Right atrium auricular region (tissue), 2 donors: ENCODE results near the gene TAMALIN. TPM values are rescaled to one million over a fixed set of nuclear protein-coding genes. Genes with fewer than 3 reads are reported as not detected.
"Not testable (repeated sequence)": the region's sequence is repeated elsewhere in the genome, so short reads cannot be mapped to it uniquely, and the experiment has no call there.

Experiments used
- DNase-seq: peaks from one replicate; pipeline ENCODE4 v3.0.0-alpha.2; 2019; ENCODE audit warnings: low spot score
- H3K27ac ChIP-seq, 2 donors: fragments of 200-600 bp; sonication (generic); 1 replicate in 1 of 2; 2 replicates in 1 of 2; pipeline ENCODE4 v1.5.1; 2016 to 2019
- H3K27me3 ChIP-seq, 2 donors: fragments of 200-600 bp; sonication (generic); one replicate each; pipeline versions ENCODE4 v1.5.1 to v1.6.0; 2017 to 2019
- H3K36me3 ChIP-seq: fragments of 200-600 bp; sonication (generic); one replicate; pipeline ENCODE4 v1.5.1; 2016
- H3K4me1 ChIP-seq, 2 donors: fragments of 200-600 bp; sonication (generic); one replicate each; pipeline versions ENCODE4 v1.5.1 to v1.6.0; 2017 to 2019
- H3K4me3 ChIP-seq, 2 donors: fragments of 200-600 bp; sonication (generic); 1 replicate in 1 of 2; 2 replicates in 1 of 2; pipeline ENCODE4 v1.5.1; 2017 to 2019; ENCODE audit warnings: mild to moderate bottlenecking in 1 of 2, moderate library complexity in 1 of 2
- H3K9me3 ChIP-seq, 2 donors: fragments of 200-600 bp; sonication (generic); one replicate each; pipeline ENCODE4 v1.5.1; 2019
- CTCF ChIP-seq, 2 donors: fragments of 200-600 bp; sonication (generic); IDR thresholded peaks; one replicate each; pipeline ENCODE4 v1.5.1; 2019; ENCODE audit warnings: antibody characterized with exemption in 2 of 2
- total RNA-seq, 2 donors: library from RNA; depleted of rRNA; stranded (reverse); fragments of >200 nt; gene quantifications; one replicate each; pipeline ENCODE4 v1.1.0, GENCODE V29; 2016

The TAMALIN gene
- total RNA-seq, 2 donors from 2014 or later: 17.6 to 23.2 TPM

GRCh38 chr12:51975196-51975595 lies 31.6 kb upstream of the TAMALIN start:
- Histone ChIP-seq H3K27me3 (no peaks in the 10 kb centered on the region), H3K27ac (no peak overlapping the region), H3K9me3 (no peaks in the 10 kb centered on the region), H3K4me1 (peaks cover 6 to 29% of the 10 kb centered on the region in 2 donors), H3K4me3 (no peak overlapping the region), H3K36me3 (peaks cover 27% of the 10 kb centered on the region)
- no peak for DNase-seq
- no peak for TF ChIP-seq CTCF (IDR thresholded peaks at IDR 0.05)

- Histone ChIP-seq H3K36me3 (peaks cover 39% of the 10 kb centered on the region), H3K27me3 (no peaks in the 10 kb centered on the region), H3K27ac (no peak overlapping the region), H3K4me3 (no peak overlapping the region), H3K4me1 (peaks cover 6 to 29% of the 10 kb centered on the region in 2 donors), H3K9me3 (no peaks in the 10 kb centered on the region)
- DNase-seq: no peak
- no peak for TF ChIP-seq CTCF (IDR thresholded peaks at IDR 0.05)
Measured at GRCh38 chr12:51976376-51977160, 30.2 kb upstream of the TAMALIN start.

- Histone ChIP-seq H3K4me1 (peaks cover 0 to 25% of the 10 kb centered on the region in 2 donors), H3K9me3 (no peaks in the 10 kb centered on the region), H3K4me3 (no peak overlapping the region), H3K36me3 (peaks cover 46% of the 10 kb centered on the region), H3K27me3 (no peaks in the 10 kb centered on the region), H3K27ac (no peak overlapping the region)
- no peak for DNase-seq
- TF ChIP-seq CTCF (IDR thresholded peaks at IDR 0.05): no peak
Measured at GRCh38 chr12:51977320-51977753, 29.4 kb upstream of the TAMALIN start.

- DNase-seq, H3K4me3 ChIP-seq, H3K27ac ChIP-seq, H3K4me1 ChIP-seq, H3K9me3 ChIP-seq, H3K27me3 ChIP-seq: not testable (repeated sequence)
- peaks cover 66% of the 10 kb centered on the region for H3K36me3 ChIP-seq
Measured at GRCh38 chr12:51979306-51979705, 27.4 kb upstream of the TAMALIN start.

- peaks cover 74% of the 10 kb centered on the region for H3K36me3 ChIP-seq
- H3K4me3 ChIP-seq: no peak overlapping the region
- no peak overlapping the region for H3K27ac ChIP-seq
- no peak for DNase-seq
- no peaks in the 10 kb centered on the region for H3K4me1 ChIP-seq
- TF ChIP-seq CTCF (IDR thresholded peaks at IDR 0.05): peak; percentile 96 to 98
- no peaks in the 10 kb centered on the region for H3K27me3 ChIP-seq
- H3K9me3 ChIP-seq: no peaks in the 10 kb centered on the region
Measured at GRCh38 chr12:51980051-51980808, 26.5 kb upstream of the TAMALIN start.

GRCh38 chr12:51980809-51981127 lies 26.0 kb upstream of the TAMALIN start:
- no peaks in the 10 kb centered on the region for H3K27me3 ChIP-seq
- no peak for TF ChIP-seq CTCF (IDR thresholded peaks at IDR 0.05)
- H3K9me3 ChIP-seq: no peaks in the 10 kb centered on the region
- no peak overlapping the region for H3K27ac ChIP-seq
- DNase-seq: no peak
- no peak overlapping the region for H3K4me3 ChIP-seq
- H3K36me3 ChIP-seq: peaks cover 74% of the 10 kb centered on the region
- H3K4me1 ChIP-seq: no peaks in the 10 kb centered on the region
